Activated CD8-positive, alpha-beta memory T cell treated with anti-CD3 and anti-CD28 coated beads for 24 hours (primary cell): Measurements from ENCODE around the gene BAG5.
"Not testable (repeated sequence)": the region's sequence is repeated elsewhere in the genome, so short reads cannot be mapped to it uniquely, and the experiment has no call there.

Experiments
- DNase-seq: peaks from one replicate; pipeline ENCODE4 v3.0.0-alpha.2; 2020

The BAG5 gene

DNA sequence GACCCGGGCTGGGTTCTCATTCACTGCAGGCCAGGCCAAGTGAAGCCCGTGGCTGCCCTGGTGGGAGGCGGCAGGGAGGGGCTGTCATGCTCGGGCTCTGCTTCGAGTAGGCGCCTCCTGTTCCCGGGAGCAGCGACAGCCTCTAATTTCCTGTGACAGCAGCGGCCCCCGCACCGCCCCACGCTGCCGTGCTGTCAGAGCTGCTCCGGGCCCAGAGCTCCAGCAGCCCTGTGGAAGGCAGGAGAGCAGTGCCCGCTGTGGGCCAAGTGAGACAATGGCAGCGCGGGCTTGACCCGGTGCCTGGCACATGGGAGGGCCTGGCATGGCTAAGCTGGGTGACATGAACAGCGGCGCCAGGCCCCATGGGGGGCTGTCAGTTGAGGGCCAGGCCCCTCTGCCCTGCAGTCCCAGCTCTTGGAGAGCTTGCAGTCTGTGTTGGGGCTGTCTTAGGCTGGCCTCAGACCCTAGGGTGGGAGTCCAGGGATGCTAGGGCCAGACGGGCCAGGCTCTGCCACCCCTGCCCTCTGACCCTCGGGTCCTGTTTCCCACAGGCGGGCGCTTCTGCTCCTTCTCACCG lies 28.4 kb downstream of the BAG5 start:
- DNase-seq = no peak

DNA sequence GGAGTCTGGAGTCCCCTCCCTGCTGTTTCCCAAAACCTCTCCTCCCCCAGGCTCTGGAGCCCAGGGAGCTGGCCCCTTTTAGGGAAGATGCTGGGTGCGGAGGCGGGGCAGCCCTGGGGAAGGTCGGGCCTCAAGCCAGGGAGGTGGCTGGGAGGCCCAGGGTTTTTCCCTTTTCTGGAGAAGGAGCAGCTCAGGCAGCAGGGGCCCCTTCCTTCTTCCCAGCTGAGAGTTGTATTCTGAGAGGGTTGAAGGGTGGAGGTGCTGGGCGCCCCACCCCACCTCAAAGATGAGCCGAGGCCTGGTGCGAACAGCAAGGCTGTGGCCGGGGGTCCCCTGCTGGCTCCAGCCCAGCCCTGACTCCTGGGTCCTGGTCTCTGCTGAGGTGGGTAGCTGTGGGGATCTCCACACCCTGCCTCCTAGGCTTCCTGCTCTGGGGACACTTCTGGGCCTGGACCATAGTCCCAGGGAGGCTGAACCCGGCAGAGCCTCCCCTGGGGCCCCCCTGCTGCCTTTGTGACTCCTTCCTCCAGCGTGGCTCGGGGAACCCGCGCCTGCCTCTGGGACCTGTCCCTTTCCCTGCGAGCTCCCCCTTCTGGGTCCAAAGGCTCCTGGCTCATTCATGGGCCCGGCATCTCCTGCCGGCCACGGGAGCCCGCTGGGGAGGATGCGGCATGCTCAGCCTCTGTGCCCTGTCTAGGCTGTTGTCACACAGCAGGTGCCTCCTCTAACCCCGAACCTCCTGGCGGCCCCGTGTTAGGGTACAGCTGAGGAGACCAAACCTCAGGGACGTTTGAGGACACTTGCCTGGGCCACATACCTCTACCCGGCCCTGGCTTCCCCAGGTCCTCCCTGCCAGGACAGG lies 29.1 kb downstream of the BAG5 start:
- no peak for DNase-seq

DNA sequence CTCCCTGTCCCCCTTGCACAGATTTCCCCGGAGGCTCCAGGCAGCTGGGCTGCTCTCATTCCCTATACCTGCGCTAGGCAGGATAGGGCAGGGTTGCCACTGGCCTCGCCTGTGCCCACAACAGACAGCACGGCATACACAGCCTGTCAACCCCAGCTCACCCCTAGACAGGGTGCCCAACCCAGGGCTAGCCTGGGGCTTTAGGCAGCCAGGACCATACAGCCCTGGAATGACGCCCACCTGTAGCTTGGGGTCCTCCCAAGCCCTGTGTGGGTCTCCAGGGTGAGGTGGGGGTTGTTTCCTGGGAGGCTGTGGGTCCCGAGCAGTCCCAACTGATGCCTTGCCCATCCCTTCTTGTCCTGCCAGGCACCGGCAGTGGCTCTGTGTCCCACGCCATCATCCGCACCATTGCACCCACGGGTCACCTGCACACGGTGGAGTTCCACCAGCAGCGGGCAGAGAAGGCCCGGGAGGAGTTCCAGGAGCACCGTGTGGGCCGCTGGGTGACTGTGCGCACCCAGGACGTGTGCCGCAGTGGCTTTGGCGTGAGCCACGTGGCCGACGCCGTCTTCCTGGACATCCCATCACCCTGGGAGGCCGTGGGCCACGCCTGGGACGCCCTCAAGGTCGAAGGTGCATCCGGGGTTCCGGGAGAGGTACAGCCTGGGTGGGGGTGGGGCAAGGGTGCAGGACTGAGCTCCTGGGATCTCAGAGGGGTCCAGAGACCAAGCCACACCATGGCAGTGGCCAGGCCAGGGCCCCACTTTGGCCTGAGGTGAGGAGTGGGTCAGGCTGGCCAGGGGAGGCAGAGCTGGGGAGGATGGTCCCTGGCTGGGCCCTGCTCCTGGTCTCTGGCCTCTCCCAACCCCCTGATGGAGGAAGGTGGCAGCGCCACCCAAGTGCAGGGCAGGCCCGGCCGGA lies 30.0 kb downstream of the BAG5 start:
- DNase-seq = no peak

DNA sequence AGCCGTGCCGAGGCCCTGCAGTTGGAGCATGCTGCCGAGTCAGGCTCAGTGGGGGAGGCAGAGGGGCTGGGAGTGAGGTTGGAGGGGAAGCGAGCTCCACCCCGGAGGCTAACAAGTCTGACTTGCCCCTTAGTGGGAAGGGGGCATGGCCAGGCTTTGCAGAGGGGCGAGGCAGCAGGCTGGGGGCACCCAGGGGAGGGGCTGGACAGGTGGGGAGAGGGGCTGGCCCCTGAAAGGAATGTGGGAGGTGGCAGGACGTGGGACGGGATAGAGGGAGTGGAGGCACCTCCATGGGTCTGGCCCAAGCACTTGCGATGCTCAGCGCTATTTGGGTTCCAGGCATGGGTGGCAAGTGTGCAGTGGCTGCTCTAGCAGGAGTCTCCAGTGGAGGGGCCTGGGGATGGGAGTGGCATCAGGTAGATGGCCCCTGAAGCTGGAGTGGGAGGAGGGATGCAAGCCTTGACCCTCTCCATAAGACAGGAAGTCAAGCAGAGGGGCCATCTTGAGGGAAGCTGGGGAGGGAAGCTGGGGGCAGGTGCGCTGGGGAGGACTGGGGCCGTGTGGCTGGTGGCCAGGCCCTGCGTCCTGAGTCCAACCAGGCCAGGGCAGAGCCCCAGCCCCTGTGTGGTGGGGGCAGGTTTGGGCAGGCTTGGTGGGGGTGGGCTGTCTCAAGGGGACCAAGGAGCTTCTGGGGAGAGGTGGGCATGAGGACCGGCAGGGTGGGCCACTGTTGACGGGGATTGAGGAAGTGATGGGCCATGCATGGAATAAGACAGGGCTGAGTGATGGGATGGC lies 30.8 kb downstream of the BAG5 start:
- DNase-seq = no peak

DNA sequence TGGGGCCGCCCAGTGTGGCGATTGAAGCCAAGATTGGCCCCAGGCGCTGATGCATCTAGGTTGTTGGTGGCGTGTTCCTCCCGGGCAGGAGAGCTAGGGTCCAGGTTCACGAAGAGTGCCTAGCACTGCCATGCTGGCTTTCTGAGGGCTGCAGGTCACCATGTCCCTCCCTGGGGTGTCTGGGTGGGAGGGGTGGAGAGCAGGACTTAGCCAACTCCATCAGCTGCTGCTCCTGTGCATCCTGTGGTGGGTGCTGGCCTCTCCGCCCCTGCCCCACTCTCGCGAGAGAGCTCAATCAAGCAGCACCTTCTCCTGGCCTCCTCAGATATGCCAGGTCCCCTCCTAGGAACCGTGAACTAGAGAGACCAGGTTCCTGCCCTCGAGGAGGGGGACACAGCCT lies 31.6 kb downstream of the BAG5 start:
- no peak for DNase-seq

DNA sequence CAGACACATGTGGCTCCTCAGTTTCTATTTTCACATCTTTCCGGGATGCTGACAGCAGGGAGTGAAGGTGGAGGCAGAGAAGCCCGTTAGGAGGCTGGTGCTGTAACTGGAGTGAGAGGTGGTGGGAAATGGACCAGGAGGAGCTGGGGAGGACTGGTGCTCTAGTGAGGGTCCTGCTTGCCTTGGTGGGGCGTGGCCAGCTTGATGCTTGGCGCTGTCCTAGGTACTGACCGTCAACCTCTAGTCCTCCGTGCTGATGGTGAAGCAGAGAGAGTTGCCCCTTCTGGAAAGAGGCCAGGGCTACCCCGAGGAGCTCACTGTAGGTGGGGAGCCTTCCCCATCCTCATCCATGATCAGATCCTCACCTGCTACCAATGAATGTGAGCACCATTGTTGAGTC lies 32.1 kb downstream of the BAG5 start:
- DNase-seq = no peak

DNA sequence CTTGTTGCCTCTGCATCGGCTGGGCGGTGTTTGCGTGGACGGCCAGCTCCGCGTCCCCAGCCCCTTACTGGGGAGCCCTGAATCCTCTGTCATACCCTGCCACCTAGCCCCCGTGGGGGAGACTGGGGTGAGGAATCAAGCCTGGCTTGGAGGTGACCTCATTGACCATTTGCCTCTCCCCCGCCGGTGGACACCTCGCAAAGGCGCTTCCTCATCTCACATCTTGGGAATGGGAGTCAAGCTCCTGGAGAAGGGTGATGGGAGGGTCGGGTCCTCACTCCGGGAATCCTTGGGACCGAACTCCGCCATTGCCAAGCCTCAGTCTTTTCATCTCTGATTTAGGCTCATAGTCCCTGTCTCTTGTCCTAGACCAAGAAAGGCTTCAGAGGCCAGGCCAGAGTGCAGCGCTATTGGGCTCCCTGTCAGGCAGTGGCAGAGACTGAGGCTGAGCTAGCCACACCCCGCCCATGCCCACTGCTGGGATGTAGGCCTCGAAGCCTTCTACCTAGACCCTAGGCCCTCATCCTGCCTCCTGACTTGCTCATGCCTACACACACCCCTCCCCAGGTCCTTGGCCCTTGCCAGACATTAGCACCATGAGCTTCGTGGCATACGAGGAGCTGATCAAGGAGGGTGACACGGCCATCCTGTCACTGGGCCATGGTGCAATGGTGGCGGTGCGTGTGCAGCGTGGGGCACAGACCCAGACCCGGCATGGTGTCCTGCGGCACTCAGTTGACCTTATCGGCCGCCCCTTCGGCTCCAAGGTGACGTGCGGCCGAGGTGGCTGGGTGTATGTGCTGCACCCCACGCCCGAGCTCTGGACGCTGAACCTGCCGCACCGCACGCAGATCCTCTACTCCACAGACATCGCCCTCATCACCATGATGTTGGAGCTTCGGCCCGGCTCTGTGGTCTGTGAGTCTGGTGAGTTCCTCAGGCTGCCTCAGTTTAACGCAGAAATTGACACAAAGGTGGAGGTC lies 32.8 kb downstream of the BAG5 start:
- DNase-seq = no peak

DNA sequence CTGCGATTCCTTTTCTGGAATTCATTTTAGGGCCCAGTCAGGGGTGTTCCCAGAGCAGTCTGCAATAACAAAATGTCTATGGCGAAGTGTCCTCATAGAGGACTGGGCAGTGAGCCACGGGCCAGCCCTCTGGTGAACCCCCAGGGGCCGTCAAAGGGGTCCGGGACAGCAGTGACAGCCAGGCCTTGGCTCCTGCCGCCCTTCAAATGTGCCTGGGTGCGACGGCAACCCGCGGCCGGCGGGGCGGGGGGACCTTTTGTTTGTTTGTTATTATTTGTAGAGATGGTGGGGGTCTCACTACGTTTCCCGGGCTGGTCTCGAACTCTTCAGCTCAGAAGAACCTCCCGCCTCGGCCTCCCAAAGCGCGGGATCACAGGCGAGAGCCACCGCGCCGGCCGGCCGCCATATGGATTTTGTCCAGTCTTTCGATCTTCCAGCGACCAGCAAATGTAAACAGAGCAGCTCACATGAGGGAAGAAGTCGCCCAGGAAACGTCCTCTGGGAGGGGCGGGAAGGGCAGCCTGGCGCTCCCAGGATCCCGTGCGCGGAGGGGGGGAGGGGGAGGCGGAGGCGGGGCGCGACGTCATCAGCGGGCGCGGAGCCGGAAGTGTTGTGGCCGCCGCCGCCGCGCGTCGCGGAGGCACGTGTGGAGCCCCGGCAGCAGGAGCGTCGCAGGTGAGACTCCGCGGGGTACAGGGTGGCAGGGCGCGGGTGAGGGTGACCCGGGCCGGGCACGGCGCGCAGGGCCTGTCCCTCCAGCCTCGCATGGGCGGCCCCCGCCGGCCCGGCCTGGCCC lies 33.7 kb downstream of the BAG5 start, which contains the start of gene TRMT61A:
TRMT61A (plus strand) TSS at position 610 of the 796 bp plus-strand sequence. CDS start 783 bp downstream, outside the sequence.
- DNase-seq = peak; percentile 90

DNA sequence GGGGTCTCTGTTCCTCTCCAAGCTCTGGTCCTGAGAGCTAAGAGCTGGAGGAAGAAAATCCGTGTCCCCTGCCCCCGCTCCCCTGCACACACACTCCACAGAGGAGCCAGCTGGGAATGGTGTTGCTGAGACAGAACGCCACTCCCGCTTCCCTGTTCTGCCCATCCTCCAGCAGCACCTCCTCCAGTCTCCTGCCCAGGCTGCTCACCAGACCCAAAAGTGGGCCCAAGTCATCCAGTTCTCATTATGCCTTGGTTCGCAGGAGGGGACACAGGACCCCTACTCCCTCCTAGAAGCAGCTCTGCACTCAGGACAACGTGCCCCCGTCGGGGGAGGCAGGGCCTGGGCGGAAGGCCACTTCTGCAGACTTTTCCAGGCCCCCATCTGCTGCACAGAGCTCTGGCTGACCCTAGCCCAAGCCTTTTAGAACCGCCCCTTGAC lies 34.3 kb downstream of the BAG5 start:
- no peak for DNase-seq

DNA sequence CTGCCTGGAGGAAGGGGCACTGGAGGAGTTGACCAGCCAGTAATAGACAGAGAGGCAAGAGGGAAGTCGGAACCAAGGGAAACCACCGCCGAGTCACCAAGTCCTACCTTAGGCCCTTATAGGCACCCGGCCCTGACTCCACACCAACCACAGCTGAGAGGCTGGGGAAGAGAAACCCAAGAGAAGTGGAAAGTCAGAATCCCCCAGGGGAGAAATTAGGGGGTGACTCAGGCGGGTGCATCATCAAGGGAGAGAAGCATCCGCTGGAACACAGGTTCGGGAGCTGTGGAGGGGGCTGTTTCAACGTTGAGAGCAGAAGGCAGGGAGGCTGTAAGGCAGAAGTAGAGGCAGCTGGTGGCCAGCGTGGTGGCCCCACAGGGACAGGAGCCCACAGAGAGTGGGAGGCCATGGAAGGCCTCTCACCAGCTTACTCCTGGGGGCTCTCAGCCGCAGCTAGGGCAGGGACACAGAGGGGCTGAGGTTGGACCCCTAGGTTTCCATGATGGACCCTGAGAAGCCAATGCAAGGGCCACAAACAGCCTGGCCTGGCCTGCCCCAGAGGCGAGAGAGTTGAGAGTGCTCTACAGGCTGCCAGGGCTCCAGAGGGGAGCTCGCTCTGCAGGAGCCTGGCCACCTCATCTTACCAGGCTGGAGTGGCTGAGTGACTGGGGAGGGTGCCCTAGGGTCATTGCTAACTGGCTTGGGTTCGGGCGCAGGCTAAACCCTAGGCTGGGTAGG lies 34.9 kb downstream of the BAG5 start:
- no peak for DNase-seq

DNA sequence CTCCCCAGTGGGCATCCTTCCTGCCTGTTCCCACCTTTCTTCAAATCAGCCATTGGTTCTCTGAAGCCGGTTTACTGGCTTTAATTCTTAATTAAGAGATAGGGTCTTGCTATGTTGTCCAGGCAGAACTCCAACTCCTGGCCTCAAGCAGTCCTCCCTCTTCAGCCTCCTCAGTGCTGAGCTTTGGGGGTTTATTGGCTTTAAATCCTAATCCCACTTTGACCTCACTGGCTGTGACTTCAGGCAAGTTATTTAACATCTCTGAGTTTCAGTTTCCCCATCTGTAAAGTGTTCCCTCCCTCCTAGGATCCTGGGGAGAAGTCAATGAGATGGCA lies 35.6 kb downstream of the BAG5 start:
- no peak for DNase-seq

DNA sequence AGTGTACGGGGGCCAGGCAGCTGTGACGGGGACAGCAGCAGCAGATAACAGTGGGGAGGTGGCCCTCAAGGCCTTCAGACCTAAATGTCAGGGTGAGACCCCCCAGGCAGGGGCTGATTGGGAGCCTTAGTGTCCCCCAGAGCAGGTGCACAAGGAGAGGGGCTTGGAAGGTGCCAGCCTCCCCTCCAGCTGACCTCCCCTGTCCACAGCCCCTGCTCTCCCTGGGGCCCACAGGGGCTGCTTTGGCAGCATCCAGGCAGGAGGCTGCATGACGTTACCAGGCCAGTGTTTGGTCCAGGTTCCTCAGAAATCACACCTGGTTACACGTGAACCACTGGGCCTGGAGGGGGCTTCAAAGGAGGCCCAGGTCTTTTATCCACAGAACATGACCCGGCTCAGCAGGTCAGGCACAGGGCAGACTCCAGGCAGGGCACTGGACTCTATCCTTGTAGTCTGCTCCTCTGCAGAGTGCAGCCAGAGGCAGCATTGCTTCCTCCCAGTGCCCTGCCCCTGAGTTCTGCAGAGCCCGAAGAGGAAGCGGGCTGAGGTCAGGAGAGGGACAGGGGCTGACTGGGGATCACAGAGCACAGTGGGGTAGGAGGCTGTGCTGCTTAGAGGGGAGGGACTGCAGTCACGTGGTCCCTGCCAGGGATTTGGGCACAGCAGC lies 36.1 kb downstream of the BAG5 start:
- no peak for DNase-seq

DNA sequence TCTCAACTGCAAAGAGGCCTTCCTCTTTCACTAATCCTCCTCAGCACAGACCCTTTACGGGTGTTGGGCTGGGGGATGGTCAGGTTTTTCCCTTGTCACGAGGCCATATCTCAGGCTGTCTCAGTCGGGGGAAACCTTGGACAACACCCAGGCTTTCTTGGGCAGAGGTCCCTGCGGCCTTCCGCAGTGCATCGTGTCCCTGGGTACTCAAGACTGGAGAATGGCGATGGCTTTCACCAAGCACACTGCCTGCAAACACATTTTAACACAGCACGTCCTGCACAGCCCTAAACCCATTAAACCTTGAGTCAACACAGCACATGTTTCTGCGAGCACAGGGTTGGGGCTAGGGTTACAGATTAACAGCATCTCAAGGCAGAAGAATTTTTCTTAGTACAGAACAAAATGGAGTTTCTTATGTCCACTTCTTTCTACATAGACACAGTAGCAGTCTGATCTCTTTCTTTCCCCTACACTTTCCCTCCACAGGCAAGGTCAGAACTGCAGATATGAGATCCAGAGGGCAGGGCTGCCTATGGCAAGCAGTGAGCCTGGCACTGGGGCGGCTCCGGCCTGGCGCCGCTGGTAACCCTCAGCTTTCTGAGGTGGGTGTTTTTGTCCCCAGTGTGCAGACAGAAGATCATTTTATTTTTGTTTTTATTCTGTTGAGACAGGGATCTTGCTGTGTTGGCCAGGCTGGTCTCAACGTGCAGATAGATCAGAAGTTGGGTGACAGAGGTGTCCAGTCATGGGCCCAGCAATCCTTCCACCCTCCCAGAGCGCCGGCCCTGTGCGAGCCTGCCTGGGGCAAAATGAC lies 36.8 kb downstream of the BAG5 start:
- not testable (repeated sequence) for DNase-seq

DNA sequence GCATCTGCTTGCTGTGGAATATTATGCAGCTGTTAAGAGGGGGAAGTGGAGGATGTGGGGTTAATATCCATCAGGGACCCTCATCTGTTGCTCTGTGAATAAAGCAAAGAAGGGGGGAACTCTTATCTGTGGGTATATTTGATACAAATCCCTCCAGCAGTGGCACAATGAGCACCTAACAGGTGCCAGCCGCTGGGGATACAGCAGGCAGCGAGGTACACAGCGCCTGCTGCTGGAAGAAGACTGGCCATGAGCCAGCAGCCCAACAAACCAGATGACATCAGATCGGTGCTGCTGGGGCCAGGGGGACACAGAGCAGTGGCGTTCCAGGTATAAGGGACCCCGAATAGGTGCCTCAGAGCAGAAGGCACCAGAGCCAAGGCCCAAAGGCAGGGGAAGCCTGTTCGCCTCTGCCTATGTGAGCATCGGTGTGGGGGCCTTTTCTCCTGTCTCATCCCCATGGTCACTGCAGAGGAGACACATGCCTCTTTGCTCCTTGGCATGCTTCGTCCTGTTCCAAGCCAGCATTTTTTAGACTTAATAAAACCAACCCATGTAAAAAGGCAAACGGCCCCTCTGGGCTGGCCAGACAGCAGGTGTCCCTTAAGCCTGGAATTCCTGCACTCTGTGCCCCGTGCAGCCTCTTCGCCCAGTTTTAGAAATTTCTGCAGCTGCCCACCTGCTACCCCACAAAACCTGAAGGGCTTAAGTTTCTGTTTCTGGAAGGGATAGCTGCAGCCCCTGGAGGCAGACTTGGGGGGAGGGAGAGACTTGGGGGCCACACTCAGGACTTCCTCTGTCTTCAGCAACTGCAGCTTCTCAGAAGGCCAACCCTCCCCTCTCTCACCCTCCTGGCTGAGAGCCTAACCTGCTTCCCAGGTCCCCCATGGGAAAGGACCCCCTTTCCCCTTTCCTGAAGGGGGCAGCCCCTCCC lies 38.2 kb downstream of the BAG5 start:
- no peak for DNase-seq

DNA sequence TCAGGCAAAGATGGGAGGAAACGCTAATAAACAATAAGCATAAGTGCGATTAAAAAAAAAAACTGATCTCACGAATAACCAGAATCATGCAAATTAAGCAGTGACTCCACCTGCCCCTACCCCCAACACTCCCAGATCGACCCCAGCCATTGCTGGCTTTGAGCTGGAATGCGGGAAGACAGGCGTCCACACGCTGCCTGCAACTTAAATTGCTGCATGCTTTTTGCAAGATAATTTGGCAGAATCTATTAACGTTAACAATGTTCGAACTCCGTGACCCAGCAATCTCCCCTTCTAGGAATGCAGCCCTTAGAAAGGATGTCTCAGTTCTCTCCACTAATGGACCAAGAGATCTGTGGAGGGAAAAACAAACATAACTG lies 38.9 kb downstream of the BAG5 start:
- no peak for DNase-seq

DNA sequence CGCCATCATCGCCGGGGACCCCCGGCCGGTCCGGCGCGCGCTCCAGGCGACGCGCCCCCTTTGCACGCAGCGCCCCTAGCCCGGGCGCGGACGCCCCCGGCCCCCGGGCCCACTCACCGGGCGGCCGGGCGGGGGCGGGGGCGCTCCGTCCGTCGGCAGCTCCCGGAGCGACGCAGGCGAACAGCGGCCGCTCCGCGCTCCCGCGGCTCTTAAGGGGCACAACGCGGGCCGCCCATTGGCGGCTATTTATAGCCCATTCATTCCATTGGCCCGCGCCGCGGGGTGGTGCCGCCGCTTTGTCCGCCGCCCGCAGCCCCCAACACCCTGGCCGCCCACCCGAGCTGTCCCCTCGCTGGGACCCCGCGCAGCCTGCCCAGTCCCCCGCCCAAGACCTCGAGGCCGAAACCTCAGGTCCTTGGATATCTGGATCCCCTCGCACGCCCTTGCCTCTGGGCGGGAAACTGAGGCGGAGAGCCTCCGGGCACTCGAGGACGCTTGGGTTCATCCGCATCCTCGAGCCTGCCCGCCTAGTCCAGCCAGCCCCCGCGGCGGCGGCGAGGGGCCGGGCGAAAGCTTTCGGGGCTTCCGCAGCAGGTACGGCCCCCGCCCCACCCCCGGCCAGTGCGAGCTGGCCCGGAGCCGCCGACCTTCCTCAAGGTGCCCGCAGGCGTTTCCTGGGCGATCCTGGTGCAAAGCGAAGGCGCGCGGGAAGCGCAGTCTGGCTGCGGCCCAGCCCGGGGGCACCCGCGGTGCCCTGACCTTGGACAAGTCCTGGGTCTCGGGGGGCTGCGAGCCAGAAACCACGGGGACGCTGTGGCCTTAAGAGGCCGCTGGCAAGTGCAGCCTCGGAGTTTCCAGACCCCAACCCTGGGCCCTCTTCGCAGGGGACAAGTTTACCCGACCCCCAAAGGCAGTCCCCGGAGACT lies 39.5 kb downstream of the BAG5 start, which contains the start of gene CKB:
CKB (minus strand) TSS at position 182 of the 926 bp plus-strand sequence. CDS start 337 bp downstream, outside the sequence.
- peak; percentile 61 for DNase-seq
